KG1 (cell line): Measurements from ENCODE around the gene ARRDC5.
"Not testable (repeated sequence)": the region's sequence is repeated elsewhere in the genome, so short reads cannot be mapped to it uniquely, and the experiment has no call there.

Source experiments
- DNase-seq: peaks from one replicate; lab custom pipeline; 2025; lab: John Stamatoyannopoulos, UW

ARRDC5 gene

DNA sequence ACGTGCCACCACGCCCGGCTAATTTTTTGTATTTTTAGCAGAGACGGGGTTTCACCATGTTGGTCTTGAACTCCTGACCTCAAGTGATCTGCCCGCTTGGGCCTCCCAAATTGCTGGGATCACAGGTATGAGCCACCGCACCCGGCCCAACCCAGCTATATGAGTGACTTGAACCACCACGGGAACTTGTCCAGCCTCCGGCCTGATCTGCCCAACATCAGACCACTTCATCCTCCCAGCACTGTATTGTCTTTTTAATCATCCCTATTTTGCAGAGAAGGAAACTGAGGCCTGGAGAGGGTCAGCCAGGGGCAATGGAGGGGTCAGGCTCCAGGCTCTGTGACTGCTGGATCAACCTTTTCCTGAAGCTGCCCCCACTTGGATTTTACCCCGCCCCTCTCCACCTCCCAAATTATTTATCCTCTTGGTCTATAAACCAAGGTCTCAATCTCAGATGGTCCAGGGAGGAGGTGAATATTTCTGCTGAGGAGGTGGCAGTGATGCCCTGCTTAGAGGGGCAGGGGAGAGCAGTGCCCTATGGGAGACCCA lies 34.3 kb downstream of the ARRDC5 start:
- no peak for DNase-seq

DNA sequence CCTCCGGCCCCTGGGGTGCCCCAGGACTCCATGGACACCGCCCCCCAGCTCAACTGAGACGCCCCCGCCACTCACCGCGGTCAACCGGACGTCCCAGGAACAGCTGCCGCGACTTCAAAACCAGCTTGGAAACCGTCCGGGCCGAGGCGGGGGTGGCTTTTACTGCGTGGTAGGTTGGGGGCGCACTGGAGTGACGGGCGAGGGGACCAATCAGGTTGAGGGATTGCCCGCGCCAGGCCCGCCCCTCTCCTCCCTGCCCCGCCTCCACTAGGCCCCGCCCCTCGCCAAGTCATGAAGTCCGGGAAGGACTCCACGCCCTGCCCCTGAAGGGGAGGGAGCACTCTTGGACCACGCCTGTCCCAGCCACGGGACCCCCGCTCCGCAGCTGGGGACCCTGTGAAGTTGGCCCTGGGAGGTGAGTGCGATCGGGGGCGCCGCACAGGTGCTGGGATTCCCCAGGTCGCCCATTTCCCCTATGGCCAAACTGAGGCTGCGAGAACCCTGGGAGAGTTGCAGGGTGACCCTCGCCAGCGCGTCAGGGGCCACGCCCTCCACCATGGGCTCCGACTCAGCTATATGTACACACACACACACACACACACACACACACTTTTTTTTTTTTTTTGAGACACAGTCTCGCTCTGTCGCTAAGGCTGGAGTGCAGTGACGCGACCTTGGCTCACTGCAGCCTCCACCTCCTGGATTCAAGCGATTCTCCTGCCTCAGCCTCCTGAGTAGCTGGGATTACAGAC lies 35.0 kb downstream of the ARRDC5 start, which contains the start of gene PLIN3:
TSS of gene PLIN3 (minus strand) at position 134 of the 752 bp plus-strand sequence. CDS start 6,273 bp downstream, outside the sequence.
- DNase-seq, result peak; percentile 82

DNA sequence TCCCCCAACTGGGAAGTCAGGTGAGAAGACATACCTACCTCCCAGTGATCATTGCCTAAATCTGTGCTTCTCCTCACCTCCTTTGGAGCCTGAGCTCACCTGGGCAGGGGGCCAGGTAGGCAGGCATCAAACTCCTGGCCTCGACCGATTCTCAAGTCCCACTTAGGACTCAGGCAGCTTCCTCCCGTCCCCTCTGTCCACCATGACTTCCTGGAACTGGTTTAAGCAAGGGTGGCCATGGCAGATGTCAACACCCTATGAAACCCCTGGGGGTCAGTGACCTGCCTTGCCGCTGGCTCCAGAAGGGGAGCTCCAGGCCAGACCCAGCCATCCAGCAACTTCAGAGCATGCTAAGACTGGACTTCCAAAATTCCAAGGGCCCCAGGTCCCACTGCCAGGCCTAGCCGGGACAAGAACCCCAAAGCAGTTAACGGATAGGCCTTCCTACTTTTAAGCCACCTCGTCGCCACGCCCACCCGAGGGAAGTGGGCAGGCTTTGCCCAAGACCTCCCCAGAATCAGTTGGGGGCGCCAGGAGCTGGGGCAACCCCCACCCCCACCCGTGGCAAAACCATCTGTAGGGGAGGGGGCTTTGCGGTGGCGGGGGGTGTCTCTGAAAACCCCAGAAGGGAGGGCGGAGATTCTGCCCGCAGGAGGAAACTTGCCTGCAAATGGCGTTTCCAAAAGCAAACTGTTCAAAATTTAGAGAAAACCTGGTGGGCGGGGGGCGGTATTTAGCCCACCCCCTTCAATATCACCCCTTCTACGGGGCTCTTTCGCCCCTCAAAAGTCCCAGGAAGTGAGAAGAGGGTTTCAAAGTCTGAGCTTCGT lies 35.9 kb downstream of the ARRDC5 start:
- peak; percentile 27 for DNase-seq

DNA sequence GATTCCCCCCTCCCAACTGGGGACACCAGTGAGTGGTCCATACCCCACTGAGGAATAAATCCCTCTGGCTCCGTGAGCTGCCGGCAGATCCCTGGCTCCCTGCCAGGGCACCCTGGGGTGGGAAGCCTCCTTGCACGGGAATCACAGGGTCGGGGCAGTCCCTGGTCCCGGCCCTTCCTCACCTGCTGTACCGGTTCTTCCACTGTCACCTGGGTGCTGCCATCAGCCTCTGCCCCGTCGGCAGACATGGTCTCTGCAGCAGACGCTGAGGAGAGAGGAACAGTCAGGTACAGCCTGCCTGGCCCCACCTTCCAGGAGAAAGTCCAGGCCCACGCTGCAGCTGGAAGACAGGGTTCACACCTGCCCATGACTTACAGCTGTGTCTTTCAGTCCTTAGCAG lies 41.5 kb downstream of the ARRDC5 start:
- no peak for DNase-seq

DNA sequence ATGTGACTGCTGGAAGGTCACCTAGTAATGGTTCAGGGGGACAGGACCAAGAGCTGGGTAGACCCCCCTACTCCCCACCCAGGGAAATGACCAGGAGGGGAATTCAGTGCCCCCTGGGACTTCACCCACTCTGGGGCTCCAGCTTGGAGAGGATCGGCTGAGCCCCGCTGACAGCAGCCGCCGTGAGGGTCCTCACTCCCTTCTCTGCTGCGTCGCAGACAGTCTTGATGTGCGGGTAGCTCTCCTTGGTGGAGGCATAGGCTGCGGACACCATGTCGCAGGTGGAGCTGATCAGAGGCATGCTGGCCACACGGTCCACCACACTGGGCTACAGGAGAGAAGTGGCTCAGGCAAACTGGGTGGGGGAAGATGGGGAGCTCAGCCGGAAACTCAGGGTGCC lies 43.0 kb downstream of the ARRDC5 start:
- no peak for DNase-seq

DNA sequence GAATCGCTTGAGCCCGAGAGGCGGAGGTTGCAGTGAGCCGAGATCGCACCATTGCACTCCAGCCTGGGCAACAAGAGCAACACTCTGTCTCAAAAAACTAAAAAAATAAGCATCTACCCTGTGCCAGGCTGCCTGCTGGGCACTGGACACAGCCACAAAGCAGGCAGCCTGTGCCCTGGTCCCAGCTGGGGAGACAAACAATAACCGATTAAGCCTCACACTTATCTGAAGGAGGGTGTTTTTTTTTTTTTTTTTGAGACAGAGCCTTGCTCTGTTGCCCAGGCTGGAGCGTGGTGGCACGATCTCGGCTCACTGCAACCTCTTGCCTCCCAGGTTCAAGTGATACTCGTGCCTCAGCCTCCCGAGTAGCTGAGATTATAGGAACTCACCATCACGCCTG lies 46.2 kb downstream of the ARRDC5 start:
- DNase-seq, result not testable (repeated sequence)

DNA sequence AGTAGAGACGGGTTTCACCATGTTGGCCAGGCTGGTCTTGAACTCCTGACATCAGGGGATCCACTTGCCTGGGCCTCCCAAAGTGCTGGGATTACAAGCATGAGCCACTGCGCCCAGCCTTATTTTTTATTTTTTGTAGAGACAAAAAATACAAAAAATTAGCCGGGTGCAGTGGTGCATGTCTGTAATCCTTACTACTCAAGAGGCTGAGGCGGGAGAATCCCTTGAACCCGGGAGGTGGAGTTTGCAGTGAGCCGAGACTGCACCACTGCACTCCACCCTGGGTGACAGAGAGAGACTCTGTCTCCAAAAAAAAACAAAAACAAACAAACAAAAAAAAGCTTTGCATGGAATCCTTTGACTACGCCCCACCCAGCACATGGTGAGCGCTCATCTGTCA lies 49.2 kb downstream of the ARRDC5 start:
- DNase-seq, result not testable (repeated sequence)

DNA sequence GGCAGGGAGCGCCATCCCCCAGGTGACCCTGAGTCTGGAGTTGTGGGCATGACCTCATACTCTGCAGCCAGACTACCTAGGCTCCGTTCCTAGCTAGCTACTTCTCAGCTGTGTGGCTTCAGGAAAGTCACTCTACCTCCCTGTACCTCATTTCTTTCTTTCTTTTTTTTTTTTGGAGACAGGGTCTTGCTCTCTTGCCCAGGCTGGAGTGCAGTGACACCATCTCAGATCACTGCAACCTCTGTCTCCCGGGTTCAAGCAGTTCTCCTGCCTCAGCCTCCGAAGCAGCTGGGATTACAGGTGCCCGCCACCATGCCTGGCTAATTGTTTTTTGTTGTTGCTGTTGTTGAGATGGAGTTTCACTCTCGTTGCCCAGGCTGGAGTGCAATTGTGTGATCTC lies 50.2 kb downstream of the ARRDC5 start:
- DNase-seq, result no peak

DNA sequence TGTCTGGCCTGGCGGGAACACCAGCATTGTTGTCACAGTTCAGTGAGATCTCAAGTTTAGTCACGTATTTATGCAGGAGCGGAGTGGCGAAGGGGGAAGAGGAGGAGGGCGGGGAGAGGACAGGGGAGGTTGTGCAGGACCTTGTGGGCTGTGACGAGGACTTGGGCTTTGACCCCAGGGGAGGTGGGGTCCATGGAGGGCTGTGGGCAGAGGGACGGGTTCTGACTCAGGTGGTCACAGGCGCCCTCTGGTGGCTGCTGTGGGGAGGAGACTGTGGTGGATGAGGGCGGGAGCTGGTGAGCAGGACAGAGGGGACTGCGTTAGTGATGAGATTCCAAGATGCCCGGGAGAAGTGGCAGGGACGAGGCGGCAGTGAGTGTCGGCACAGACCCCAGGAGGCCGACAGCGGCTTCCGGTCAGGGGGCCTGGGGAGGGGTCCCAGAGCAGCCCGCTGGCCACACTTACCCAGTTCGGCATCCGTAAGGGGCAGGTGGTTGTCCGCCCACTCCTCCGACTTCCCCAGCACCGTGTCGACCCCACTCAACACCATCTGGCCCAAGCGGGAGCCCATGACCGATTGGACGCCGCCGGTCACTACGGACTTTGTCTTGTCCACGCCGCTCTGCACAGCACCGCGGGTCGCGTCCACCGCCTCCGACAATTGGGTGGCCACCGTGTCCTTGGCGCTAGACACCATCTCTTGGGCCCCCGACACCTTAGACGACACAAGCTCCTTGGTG lies 51.0 kb downstream of the ARRDC5 start:
- DNase-seq, result no peak

DNA sequence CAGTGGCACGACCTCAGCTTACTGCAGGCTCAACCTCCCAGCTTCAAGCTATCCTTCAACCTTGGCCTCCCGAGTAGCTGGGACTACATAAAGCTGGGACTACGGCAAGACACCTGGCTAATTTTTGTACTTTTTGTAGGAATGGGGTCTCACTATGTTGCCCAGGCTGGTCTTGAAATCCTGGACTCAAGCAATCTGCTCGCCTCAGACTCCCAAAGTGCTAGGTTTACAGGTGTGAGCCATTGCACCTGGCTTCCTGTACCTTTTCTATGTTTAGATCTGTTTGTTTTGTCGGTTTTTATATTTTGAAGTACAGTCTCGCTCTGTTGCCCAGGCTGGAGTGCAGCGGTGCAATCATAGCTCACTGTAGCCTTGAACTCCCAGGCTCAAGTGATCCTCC lies 53.7 kb downstream of the ARRDC5 start:
- no peak for DNase-seq

DNA sequence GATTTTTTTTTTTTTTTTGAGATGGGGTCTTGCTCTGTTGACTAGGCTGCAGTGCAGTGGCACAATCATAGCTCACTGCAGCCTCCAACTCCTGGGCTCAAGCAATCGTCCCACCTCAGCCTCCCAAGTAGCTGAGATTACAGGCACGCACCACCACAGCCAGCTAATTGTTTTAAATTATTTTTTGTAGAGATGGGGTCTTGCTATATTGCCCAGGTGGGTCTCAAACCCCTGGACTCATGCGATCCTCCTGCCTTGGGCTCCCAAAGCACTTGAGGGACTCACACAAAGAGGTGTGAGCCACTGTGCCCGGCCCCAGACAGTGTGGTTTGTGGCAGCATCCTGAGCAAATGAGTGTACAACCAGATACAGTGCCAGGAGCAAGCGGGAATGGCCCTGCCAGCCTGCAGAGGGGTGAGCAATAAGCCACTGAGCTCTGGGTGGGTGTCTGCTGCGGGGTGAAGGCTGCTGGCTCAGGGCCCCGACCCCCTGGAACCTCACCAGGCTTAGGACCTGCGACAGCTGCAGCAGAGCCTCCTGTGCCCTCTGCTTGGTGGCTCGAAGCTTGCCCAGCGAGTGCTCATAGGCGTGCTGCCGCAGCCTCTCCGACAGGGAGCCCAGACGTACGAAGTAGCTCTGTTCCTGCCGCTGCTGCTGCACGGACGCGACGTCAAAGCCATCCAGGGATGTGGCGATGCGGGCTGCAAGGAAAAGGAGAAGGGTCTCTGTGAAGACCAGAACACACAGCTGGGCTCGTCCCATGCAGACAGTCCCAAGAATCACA lies 55.3 kb downstream of the ARRDC5 start:
- no peak for DNase-seq

DNA sequence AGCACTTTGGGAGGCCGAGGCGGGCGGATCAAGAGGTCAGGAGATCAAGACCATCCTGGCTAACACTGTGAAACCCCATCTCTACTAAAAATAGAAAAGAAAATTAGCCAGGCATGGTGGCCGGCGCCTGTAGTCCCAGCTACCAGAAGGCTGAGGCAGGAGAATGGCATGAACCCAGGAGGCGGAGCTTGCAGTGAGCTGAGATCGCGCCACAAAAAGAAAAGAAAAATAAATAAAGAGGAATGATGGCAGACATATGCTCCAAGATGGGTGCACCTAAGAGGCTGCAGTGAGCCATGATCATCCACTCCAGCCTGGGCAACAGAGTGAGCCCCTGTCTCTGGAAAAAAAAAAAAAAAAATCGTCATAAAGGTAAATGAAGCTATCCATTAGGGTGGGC lies 56.7 kb downstream of the ARRDC5 start:
- not testable (repeated sequence) for DNase-seq

DNA sequence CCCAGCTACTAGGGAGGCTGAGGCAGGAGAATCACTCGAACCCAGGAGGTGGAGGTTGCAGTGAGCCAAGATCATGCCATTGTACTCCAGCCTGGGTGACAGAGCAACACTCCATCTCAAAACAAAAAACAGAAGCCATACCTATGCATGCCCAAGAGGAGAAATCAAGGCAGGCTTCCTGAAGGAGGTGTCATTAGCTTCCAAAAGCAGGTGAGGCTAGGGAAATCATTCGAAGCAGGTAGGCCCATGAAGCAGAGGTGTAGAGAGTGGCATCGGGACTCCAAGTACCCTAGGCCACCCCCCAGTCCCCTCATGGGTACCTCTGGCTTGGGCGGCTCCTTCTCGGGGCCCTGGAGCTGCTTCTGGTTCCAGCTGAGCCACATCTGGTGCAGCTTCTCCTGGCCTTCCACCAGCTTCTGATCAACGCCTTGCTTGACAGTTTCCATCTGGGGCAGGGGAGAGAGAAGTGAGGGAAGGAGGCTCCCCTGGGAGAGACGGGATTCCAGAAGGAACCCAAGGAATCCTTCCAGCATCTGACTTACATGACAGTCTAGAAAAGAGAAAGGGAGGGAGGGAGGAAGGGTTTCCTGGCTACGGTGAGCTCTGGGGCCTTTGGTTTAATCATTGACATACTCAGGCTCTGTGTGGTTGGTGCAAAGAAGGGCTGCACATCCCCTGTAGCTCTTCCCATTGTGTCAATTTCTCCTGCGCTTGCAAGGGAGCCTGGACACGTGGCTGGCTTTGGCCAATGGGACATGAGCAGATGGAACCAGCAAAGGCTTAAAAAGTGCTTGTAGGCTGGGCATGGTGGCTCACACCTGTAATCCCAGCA lies 58.1 kb downstream of the ARRDC5 start:
- DNase-seq, result no peak

DNA sequence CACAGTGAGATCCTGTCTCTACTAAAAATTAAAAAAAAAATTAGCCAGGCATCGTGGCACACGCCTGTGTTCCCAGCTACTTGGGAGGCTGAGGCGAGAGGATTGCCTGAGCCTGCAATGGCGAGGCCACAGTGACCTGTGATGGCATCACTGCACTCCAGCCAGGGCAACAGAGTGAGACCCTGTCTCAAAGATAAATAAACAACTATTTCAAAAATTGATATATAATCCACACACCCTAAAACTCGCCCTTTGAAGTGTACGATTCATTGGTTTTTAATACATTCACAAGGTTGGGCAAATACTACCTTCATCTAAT lies 59.1 kb downstream of the ARRDC5 start:
- DNase-seq, result no peak
